HFFc6 (cell line): Measurements from ENCODE around the gene PLCL1. TPM values are rescaled to one million over a fixed set of nuclear protein-coding genes. Genes with fewer than 3 reads are reported as not detected.

Source experiments
- DNase-seq: peaks from one replicate; pipeline ENCODE4 v3.0.0-alpha.2; 2018
- H3K27ac Mint-ChIP-seq: 2 replicates; pipeline ENCODE4 v1.8.0; 2020; ENCODE audit warnings: mild to moderate bottlenecking, mixed read lengths
- H3K27me3 Mint-ChIP-seq: 2 replicates; pipeline ENCODE4 v1.8.0; 2021; ENCODE audit warnings: mild to moderate bottlenecking, moderate library complexity, mixed read lengths; ENCODE audit not compliant: insufficient read depth
- H3K36me3 Mint-ChIP-seq: 2 replicates; pipeline ENCODE4 v1.8.0; 2021; ENCODE audit warnings: low read depth, mixed read lengths
- H3K4me1 Mint-ChIP-seq: 2 replicates; pipeline ENCODE4 v1.8.0; 2020; ENCODE audit warnings: low read depth, mixed read lengths
- H3K4me3 Mint-ChIP-seq: 2 replicates; pipeline ENCODE4 v1.8.0; 2020; ENCODE audit warnings: mild to moderate bottlenecking, moderate library complexity, mixed read lengths
- H3K9me3 Mint-ChIP-seq: 2 replicates; pipeline ENCODE4 v1.8.0; 2020; ENCODE audit warnings: mild to moderate bottlenecking, mixed read lengths
- CTCF ChIP-seq: fragments of 200-600 bp; sonication (generic); IDR thresholded peaks from 2 replicates; pipeline ENCODE4 v1.5.0; 2021; ENCODE audit warnings: antibody characterized with exemption, mild to moderate bottlenecking
- total RNA-seq, 6 experiments: library from RNA; stranded (reverse); fragmentation: NEBNext Ultra II Directional; extraction: Animal tissue kit (Norgen Biotek cat#: 25700); gene quantifications; 2 replicates in 1 of 6; 3 replicates in 5 of 6; pipeline ENCODE4 v1.2.3, GENCODE V29; 2021

PLCL1 gene
- total RNA-seq, 6 experiments from 2014 or later, result 0.03 to 0.14 (median 0.12) TPM; not detected in 2

- H3K27ac Mint-ChIP-seq, result no peak overlapping the region
- no peak overlapping the region for H3K4me3 Mint-ChIP-seq
- no peaks in the 10 kb centered on the region for H3K9me3 Mint-ChIP-seq
- no peaks in the 10 kb centered on the region for H3K36me3 Mint-ChIP-seq
- H3K4me1 Mint-ChIP-seq, result peaks cover 29% of the 10 kb centered on the region; the same call in 1 of the 2 replicates
- no peaks in the 10 kb centered on the region; the same call in 1 of the 2 replicates for H3K27me3 Mint-ChIP-seq
- no peak for DNase-seq
- no peak for TF ChIP-seq CTCF
Measured at GRCh38 chr2:197871780-197872456, 67.5 kb downstream of the PLCL1 start.

- peak; percentile 63 for DNase-seq
- TF ChIP-seq CTCF, result no peak
- Mint-ChIP-seq H3K4me3 (no peak overlapping the region; the same call in 1 of the 2 replicates), H3K4me1 (peaks cover 34% of the 10 kb centered on the region; the same call in 1 of the 2 replicates), H3K27me3 (no peaks in the 10 kb centered on the region), H3K9me3 (no peaks in the 10 kb centered on the region), H3K27ac (no peak overlapping the region), H3K36me3 (no peaks in the 10 kb centered on the region)
Measured at GRCh38 chr2:197873293-197873701, 68.9 kb downstream of the PLCL1 start.

GRCh38 chr2:197875763-197876162, 71.4 kb downstream of the PLCL1 start:
- Mint-ChIP-seq H3K4me3 (no peak overlapping the region), H3K4me1 (peaks cover 24% of the 10 kb centered on the region; the same call in 1 of the 2 replicates), H3K36me3 (no peaks in the 10 kb centered on the region), H3K27ac (no peak overlapping the region), H3K27me3 (no peaks in the 10 kb centered on the region), H3K9me3 (no peaks in the 10 kb centered on the region)
- TF ChIP-seq CTCF, result no peak
- no peak for DNase-seq

- no peak for TF ChIP-seq CTCF
- no peaks in the 10 kb centered on the region for H3K9me3 Mint-ChIP-seq
- peaks cover 24% of the 10 kb centered on the region; the same call in 1 of the 2 replicates for H3K4me1 Mint-ChIP-seq
- no peak for DNase-seq
- no peaks in the 10 kb centered on the region for H3K36me3 Mint-ChIP-seq
- H3K27ac Mint-ChIP-seq, result no peak overlapping the region
- H3K27me3 Mint-ChIP-seq, result no peaks in the 10 kb centered on the region
- H3K4me3 Mint-ChIP-seq, result no peak overlapping the region
Measured at GRCh38 chr2:197876524-197876923, 72.1 kb downstream of the PLCL1 start.

- no peak for TF ChIP-seq CTCF
- no peaks in the 10 kb centered on the region for H3K9me3 Mint-ChIP-seq
- no peaks in the 10 kb centered on the region for H3K27me3 Mint-ChIP-seq
- H3K4me1 Mint-ChIP-seq, result peaks cover 21% of the 10 kb centered on the region; the same call in 1 of the 2 replicates
- no peak overlapping the region for H3K27ac Mint-ChIP-seq
- H3K4me3 Mint-ChIP-seq, result no peak overlapping the region
- H3K36me3 Mint-ChIP-seq, result no peaks in the 10 kb centered on the region
- DNase-seq, result no peak
Measured at GRCh38 chr2:197877038-197877437, 72.6 kb downstream of the PLCL1 start.
